ENCODE measurements around the gene NEAT1. TPM values are rescaled to one million over a fixed set of nuclear protein-coding genes. Genes with fewer than 3 reads are reported as not detected.
A peak's percentile ranks its signal among the peaks of the same experiment; 100 is the strongest.

Gene NEAT1
- total and polyA plus RNA-seq, 9 of the 15 experiments (the other 6 are each of a cell fraction or from before 2014, with no cell fraction given) = 20.1 to 389 (median 62.8) TPM

- TF ChIP-seq, protein P1, sequence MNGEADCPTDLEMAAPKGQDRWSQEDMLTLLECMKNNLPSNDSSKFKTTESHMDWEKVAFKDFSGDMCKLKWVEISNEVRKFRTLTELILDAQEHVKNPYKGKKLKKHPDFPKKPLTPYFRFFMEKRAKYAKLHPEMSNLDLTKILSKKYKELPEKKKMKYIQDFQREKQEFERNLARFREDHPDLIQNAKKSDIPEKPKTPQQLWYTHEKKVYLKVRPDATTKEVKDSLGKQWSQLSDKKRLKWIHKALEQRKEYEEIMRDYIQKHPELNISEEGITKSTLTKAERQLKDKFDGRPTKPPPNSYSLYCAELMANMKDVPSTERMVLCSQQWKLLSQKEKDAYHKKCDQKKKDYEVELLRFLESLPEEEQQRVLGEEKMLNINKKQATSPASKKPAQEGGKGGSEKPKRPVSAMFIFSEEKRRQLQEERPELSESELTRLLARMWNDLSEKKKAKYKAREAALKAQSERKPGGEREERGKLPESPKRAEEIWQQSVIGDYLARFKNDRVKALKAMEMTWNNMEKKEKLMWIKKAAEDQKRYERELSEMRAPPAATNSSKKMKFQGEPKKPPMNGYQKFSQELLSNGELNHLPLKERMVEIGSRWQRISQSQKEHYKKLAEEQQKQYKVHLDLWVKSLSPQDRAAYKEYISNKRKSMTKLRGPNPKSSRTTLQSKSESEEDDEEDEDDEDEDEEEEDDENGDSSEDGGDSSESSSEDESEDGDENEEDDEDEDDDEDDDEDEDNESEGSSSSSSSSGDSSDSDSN (IDR thresholded peaks at IDR 0.05; ENCODE audit: borderline replicate concordance in 1 of 2, low read depth in 2 of 2, low read length in 2 of 2) = no peak
- no peak for TF ChIP-seq ATF7 (IDR thresholded peaks at IDR 0.05)
- TF ChIP-seq ZKSCAN3 (CRISPR knock-in tag; IDR thresholded peaks at IDR 0.05) = no peak
- TF ChIP-seq ZFP1 (CRISPR knock-in tag; IDR thresholded peaks at IDR 0.05) = peak; percentile 64; the same call in 1 of the 2 replicates
- TF ChIP-seq SNRNP70 (optimal IDR thresholded peaks at IDR 0.05; ENCODE audit: low read depth, low read length) = no peak
- no peak for TF ChIP-seq ZNF12 (CRISPR knock-in tag; IDR thresholded peaks at IDR 0.05)
- 0 out of 2 replicates have a peak, but pooled peaks have one; percentile 36 for TF ChIP-seq ETV5 (CRISPR knock-in tag; IDR thresholded peaks at IDR 0.05; ENCODE audit: low read depth)
- no peak for TF ChIP-seq BRF1 (IDR thresholded peaks at IDR 0.05; ENCODE audit: borderline replicate concordance, extremely low read depth, insufficient read length)
- no peak for TF ChIP-seq ZNF239 (CRISPR knock-in tag; IDR thresholded peaks at IDR 0.05)
- TF ChIP-seq, protein P2, sequence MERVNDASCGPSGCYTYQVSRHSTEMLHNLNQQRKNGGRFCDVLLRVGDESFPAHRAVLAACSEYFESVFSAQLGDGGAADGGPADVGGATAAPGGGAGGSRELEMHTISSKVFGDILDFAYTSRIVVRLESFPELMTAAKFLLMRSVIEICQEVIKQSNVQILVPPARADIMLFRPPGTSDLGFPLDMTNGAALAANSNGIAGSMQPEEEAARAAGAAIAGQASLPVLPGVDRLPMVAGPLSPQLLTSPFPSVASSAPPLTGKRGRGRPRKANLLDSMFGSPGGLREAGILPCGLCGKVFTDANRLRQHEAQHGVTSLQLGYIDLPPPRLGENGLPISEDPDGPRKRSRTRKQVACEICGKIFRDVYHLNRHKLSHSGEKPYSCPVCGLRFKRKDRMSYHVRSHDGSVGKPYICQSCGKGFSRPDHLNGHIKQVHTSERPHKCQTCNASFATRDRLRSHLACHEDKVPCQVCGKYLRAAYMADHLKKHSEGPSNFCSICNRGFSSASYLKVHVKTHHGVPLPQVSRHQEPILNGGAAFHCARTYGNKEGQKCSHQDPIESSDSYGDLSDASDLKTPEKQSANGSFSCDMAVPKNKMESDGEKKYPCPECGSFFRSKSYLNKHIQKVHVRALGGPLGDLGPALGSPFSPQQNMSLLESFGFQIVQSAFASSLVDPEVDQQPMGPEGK (CRISPR knock-in tag; IDR thresholded peaks at IDR 0.05; ENCODE audit: borderline replicate concordance) = peak; percentile 73; the same call in 1 of the 2 replicates
- peak; percentile 9 for TF ChIP-seq MEIS2 (IDR thresholded peaks at IDR 0.05; ENCODE audit: partially characterized antibody)
- TF ChIP-seq HMBOX1 (IDR thresholded peaks at IDR 0.05) = no peak
- TF ChIP-seq RAD51 (IDR thresholded peaks at IDR 0.05; ENCODE audit: borderline replicate concordance, low read depth) = no peak; the same call in 1 of the 2 replicates
- TF ChIP-seq MTA2 (IDR thresholded peaks at IDR 0.05; ENCODE audit: low read depth) = no peak
- peak; percentile 75; the same call in 1 of the 2 replicates for TF ChIP-seq ZFPM2 (CRISPR knock-in tag; IDR thresholded peaks at IDR 0.05)
- TF ChIP-seq E2F3 (CRISPR knock-in tag; IDR thresholded peaks at IDR 0.05) = no peak
- TF ChIP-seq ZNF282 (CRISPR knock-in tag; IDR thresholded peaks at IDR 0.05) = no peak
- peak in 2 of 3 experiments; percentile 39 to 52; a peak in 1 of 6 replicates for TF ChIP-seq ZBTB11 (CRISPR knock-in tag; IDR thresholded peaks at IDR 0.05)
These were observed 5.3 kb downstream of the NEAT1 start (continued) for GRCh38 chr11:65427691-65428577.

All from K562 (cell line).